ENCODE results near the gene PARD3. TPM values are rescaled to one million over a fixed set of nuclear protein-coding genes. Genes with fewer than 3 reads are reported as not detected.

Gene PARD3
- total RNA-seq, 1 donor from 2014 or later = 37.2 TPM

DNA sequence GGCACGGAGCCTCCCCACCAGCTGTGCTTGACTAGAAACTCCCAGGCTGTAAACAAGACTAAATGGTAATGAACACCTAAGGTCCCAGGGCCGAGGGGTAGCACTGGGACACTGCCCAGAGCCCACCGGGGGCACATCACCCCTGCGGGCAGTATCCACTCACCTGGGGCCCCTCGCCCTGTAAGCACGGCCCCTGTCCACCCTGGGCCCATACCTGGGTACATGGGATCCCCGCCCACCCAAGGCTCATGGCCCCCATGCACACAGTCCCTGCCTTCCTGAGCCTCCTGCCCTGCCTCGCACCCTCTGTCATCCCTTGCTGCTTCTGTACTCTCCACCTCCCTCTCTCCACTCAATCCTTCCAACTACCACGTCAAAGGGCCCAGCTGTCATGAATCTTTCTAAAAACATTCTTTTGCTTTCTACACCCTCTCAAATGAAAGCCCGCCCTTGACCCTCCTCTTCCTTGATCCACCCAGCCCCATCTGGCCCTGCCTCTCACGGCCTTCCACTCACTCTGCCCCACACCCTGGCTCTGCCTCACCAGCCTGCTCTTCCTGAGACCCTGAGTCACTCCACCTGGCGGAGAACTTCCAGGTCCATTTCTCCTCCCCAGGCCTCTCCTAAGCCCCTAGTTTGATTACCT lies 173.1 kb downstream of the PARD3 start:
- Mint-ChIP-seq H3K27ac (ENCODE audit: unreplicated experiment) (no peak overlapping the region), H3K4me1 (ENCODE audit: unreplicated experiment) (peaks cover 25% of the 10 kb centered on the region), H3K9me3 (ENCODE audit: unreplicated experiment) (no peaks in the 10 kb centered on the region), H3K36me3 (ENCODE audit: unreplicated experiment) (no peaks in the 10 kb centered on the region), H3K27me3 (ENCODE audit: unreplicated experiment) (no peaks in the 10 kb centered on the region), H3K4me3 (ENCODE audit: unreplicated experiment) (no peak overlapping the region)
- no peak for DNase-seq (ENCODE audit: extremely low spot score, unreplicated experiment)
- no peak for TF ChIP-seq CTCF (IDR thresholded peaks at IDR 0.05)

- peaks cover 29% of the 10 kb centered on the region for H3K4me1 Mint-ChIP-seq (ENCODE audit: unreplicated experiment)
- H3K27me3 Mint-ChIP-seq (ENCODE audit: unreplicated experiment) = no peaks in the 10 kb centered on the region
- H3K27ac Mint-ChIP-seq (ENCODE audit: unreplicated experiment) = no peak overlapping the region
Observed at GRCh38 chr10:34641147-34641912, 173.8 kb downstream of the PARD3 start.

DNA sequence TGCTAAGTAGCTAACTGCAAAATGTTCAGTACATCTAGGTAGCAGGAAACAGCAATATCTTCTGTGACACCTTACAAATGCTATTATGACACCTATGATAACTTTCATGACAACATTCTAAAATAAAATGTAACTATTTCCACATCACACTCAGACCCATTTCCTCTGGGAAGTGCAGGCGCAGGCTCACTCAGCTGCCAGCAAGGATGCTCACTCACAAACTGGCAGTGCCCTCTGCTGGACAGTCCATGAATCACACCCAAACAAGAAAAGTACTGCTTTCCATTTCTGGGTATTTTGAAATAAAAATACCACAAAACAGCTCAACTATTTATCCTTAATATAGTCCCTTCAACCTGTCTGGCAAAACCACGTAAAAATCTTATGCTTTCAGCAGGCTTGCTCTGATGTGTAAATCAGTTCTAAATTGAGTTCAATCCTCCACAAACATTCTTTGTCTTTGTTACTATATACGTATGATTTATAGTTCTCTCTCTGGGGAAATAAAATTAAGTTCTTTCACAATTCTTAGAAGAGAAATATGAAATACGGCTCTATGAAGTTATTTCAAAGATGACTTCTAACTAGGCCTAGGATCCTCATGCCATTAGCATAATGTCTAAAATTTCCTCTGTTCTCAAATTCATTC lies 176.6 kb downstream of the PARD3 start:
- no peak overlapping the region for H3K4me3 Mint-ChIP-seq (ENCODE audit: unreplicated experiment)
- H3K36me3 Mint-ChIP-seq (ENCODE audit: unreplicated experiment) = no peaks in the 10 kb centered on the region
- H3K27me3 Mint-ChIP-seq (ENCODE audit: unreplicated experiment) = no peaks in the 10 kb centered on the region

More at GRCh38 chr10:34641147-34641912, 173.8 kb downstream of the PARD3 start:
- H3K4me3 Mint-ChIP-seq (ENCODE audit: unreplicated experiment) = no peak overlapping the region
- TF ChIP-seq CTCF (IDR thresholded peaks at IDR 0.05) = no peak
- no peaks in the 10 kb centered on the region for H3K36me3 Mint-ChIP-seq (ENCODE audit: unreplicated experiment)
- H3K9me3 Mint-ChIP-seq (ENCODE audit: unreplicated experiment) = no peaks in the 10 kb centered on the region
- no peak for DNase-seq (ENCODE audit: extremely low spot score, unreplicated experiment)

DNA sequence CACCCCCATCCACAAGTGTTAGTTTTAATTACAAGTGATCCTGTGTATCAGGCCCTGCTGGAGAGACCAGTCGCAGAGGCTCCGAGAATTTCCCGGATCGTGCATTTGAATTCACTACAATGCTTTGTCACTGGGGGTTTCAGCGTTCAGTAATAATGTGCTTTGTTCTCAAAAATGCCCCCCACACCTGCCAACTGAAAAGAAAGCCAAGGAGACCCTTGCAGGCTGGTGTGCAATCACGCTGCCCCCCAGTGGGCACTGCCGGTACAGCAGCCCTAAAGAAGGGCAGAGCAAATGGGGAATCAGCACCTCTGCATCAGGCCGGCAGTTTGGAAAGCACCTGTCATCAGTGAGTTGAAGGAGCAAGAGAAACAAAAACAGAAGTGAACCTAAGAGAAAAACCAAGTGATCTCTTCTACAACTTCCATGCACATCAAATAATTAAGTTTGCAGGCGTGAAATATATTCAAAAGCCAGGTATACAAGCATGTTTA lies 177.6 kb downstream of the PARD3 start:
- H3K27ac Mint-ChIP-seq (ENCODE audit: unreplicated experiment) = no peak overlapping the region
- peaks cover 40% of the 10 kb centered on the region for H3K4me1 Mint-ChIP-seq (ENCODE audit: unreplicated experiment)
- no peaks in the 10 kb centered on the region for H3K36me3 Mint-ChIP-seq (ENCODE audit: unreplicated experiment)
- TF ChIP-seq CTCF (IDR thresholded peaks at IDR 0.05) = peak; percentile 97
- no peak overlapping the region for H3K4me3 Mint-ChIP-seq (ENCODE audit: unreplicated experiment)
- DNase-seq (ENCODE audit: extremely low spot score, unreplicated experiment) = no peak
- no peaks in the 10 kb centered on the region for H3K9me3 Mint-ChIP-seq (ENCODE audit: unreplicated experiment)
- no peaks in the 10 kb centered on the region for H3K27me3 Mint-ChIP-seq (ENCODE audit: unreplicated experiment)

More for the DNA sequence above, 176.6 kb downstream of the PARD3 start:
- peak overlapping the region; percentile 25 for H3K27ac Mint-ChIP-seq (ENCODE audit: unreplicated experiment)
- peak; percentile 93 for DNase-seq (ENCODE audit: extremely low spot score, unreplicated experiment)
- H3K4me1 Mint-ChIP-seq (ENCODE audit: unreplicated experiment) = peaks cover 40% of the 10 kb centered on the region
- H3K9me3 Mint-ChIP-seq (ENCODE audit: unreplicated experiment) = no peaks in the 10 kb centered on the region
- peak; percentile 93 for TF ChIP-seq CTCF (IDR thresholded peaks at IDR 0.05)

DNA sequence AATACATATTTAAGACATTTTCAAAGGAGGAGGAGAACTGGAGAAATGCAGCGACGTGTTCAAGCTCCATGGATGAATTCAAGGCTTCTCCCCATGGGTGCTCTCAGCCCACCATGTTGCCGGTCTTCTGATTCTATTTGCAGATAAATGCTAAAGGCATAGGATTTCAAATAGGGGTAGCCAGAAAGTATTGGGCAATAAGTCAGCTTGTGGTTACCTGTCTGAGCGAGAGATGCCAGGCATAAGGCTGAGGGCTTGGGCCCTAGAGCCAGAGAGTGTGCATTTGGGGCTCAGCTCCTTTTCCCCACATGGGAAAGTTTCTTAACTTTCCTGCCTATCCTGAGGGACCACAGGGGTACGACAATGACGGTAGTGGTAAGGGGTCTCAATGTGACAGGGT lies 180.0 kb downstream of the PARD3 start:
- H3K4me1 Mint-ChIP-seq (ENCODE audit: unreplicated experiment) = peaks cover 38% of the 10 kb centered on the region
- H3K36me3 Mint-ChIP-seq (ENCODE audit: unreplicated experiment) = no peaks in the 10 kb centered on the region
- H3K27ac Mint-ChIP-seq (ENCODE audit: unreplicated experiment) = no peak overlapping the region
- no peaks in the 10 kb centered on the region for H3K9me3 Mint-ChIP-seq (ENCODE audit: unreplicated experiment)
- DNase-seq (ENCODE audit: extremely low spot score, unreplicated experiment) = no peak
- TF ChIP-seq CTCF (IDR thresholded peaks at IDR 0.05) = no peak
- H3K4me3 Mint-ChIP-seq (ENCODE audit: unreplicated experiment) = no peak overlapping the region
- H3K27me3 Mint-ChIP-seq (ENCODE audit: unreplicated experiment) = no peaks in the 10 kb centered on the region
